K562 (cell line): ENCODE measurements around the gene TMEM260. TPM values are rescaled to one million over a fixed set of nuclear protein-coding genes. Genes with fewer than 3 reads are reported as not detected.

Source experiments
- ATAC-seq: fragments of 200-7000 bp; cut with Tn5 transposase; 3 replicates; pipeline ENCODE4 v1.9.1; 2020; ENCODE audit warnings: moderate library complexity
- BruUV-seq: library from RNA; stranded (reverse); fragments of 400-500 nt; replicated peaks from 2 replicates; lab custom pipeline; 2021; lab: Mats Ljungman, UMichigan
- CTCF ChIA-PET: fragments of 300-600 bp; formaldehyde crosslinking; extraction: SDS; loops from one replicate; lab custom pipeline; 2021; ENCODE audit warnings: low intra/inter-chr PET ratio; lab: Yijun Ruan, JAX
- POLR2A ChIA-PET: fragments of 300-600, 350-650 bp; sonication (Branson Sonifier 250); formaldehyde crosslinking; extraction: SDS; loops from one replicate; lab custom pipeline; 2021; ENCODE audit warnings: antibody characterized with exemption, inconsistent platforms; lab: Yijun Ruan, JAX
- DNase-seq, 4 experiments: peaks; one replicate each; pipeline versions ENCODE4 v3.0.0 to v3.0.0-alpha.2; 2011 to 2018; ENCODE audit warnings: low spot score in 3 of 4, mixed read lengths in 3 of 4; ENCODE audit errors: extremely low read depth in 1 of 4
- FAIRE-seq: peaks from 2 replicates; lab custom pipeline; 2011; peaks lifted over from hg19 to GRCh38; lab: Jason Lieb, UNC
- H2AFZ ChIP-seq: 2 replicates; pipeline ENCODE4 v1.6.0; 2011; ENCODE audit warnings: low read depth, low read length, control low read depth, inconsistent platforms
- H3K27ac ChIP-seq: fragments of 200-600 bp; 3 replicates; pipeline ENCODE4 v1.8.0; 2011; ENCODE audit warnings: low read depth, mild to moderate bottlenecking, control low read depth, inconsistent platforms, low read length, moderate library complexity, mixed read lengths; ENCODE audit errors: extremely low read depth
- H3K27me3 ChIP-seq, 2 experiments: fragments of 300-600 bp in 1 of 2; 2 replicates in 1 of 2; 3 replicates in 1 of 2; pipeline versions ENCODE4 v1.6.0 to v1.8.0; 2011; ENCODE audit warnings: inconsistent platforms in 2 of 2, low read length in 2 of 2, mild to moderate bottlenecking in 1 of 2, mixed read lengths in 1 of 2, moderate library complexity in 1 of 2; ENCODE audit not compliant: control insufficient read depth in 2 of 2, insufficient read depth in 2 of 2
- H3K36me3 ChIP-seq: fragments of 300-600 bp; 3 replicates; pipeline ENCODE4 v1.8.0; 2011; ENCODE audit warnings: mild to moderate bottlenecking, low read length, inconsistent platforms; ENCODE audit not compliant: control insufficient read depth, insufficient read depth
- H3K4me1 ChIP-seq, 2 experiments: fragments of 200-600 bp in 1 of 2; replicated peaks in 1 of 2; 2 replicates in 1 of 2; 3 replicates in 1 of 2; pipeline versions ENCODE4 v1.5.1 to v1.8.0; 2011; ENCODE audit warnings: inconsistent platforms in 2 of 2, low read length in 2 of 2, mild to moderate bottlenecking in 1 of 2, mixed read lengths in 1 of 2, moderate library complexity in 1 of 2; ENCODE audit not compliant: control insufficient read depth in 2 of 2, insufficient read depth in 2 of 2
- H3K4me2 ChIP-seq: 2 replicates; pipeline ENCODE4 v1.6.1; 2011; ENCODE audit warnings: low read length, control low read depth, inconsistent platforms, mixed read lengths; ENCODE audit not compliant: insufficient read depth
- H3K4me3 ChIP-seq: fragments of 200-600 bp; sonication (generic), shearing (Covaris generic); 2 replicates; pipeline ENCODE4 v1.5.1; 2016; ENCODE audit warnings: control low read depth, inconsistent platforms
- H3K79me2 ChIP-seq: fragments of 200-600 bp; 3 replicates; pipeline ENCODE4 v1.8.0; 2011; ENCODE audit warnings: low read length, inconsistent platforms; ENCODE audit not compliant: control insufficient read depth, insufficient read depth
- H3K9ac ChIP-seq, 2 experiments: 2 replicates each; pipeline versions ENCODE4 v1.6.0 to v1.6.1; 2011; ENCODE audit warnings: low read depth in 2 of 2, low read length in 2 of 2, control low read depth in 1 of 2, inconsistent platforms in 1 of 2, mild to moderate bottlenecking in 1 of 2, mixed read lengths in 1 of 2; ENCODE audit not compliant: insufficient read depth in 1 of 2
- H3K9me1 ChIP-seq: one replicate; pipeline ENCODE4 v1.6.0; 2011; ENCODE audit warnings: inconsistent platforms, mild to moderate bottlenecking, low read length, moderate library complexity; ENCODE audit not compliant: control insufficient read depth, insufficient read depth
- H3K9me3 ChIP-seq: replicated peaks from 2 replicates; pipeline ENCODE4 v1.5.1; 2011; ENCODE audit warnings: low read depth, low read length, inconsistent platforms; ENCODE audit not compliant: control insufficient read depth, insufficient read depth
- H4K20me1 ChIP-seq: replicated peaks from 2 replicates; pipeline ENCODE4 v1.6.1; 2011; ENCODE audit warnings: low read length, inconsistent platforms, mixed read lengths; ENCODE audit not compliant: control insufficient read depth, insufficient read depth
- CBFA2T2 ChIP-seq: fragments of 450-650 bp; conservative IDR thresholded peaks from 2 replicates; pipeline ENCODE4 v1.6.1; 2017; ENCODE audit warnings: mild to moderate bottlenecking
- CBFA2T3 ChIP-seq: fragments of 450-650 bp; IDR thresholded peaks from 2 replicates; pipeline ENCODE4 v1.6.1; 2017
- EGR1 ChIP-seq: fragments of 450-650 bp; conservative IDR thresholded peaks from 2 replicates; pipeline ENCODE4 v1.6.1; 2017; ENCODE audit warnings: mild to moderate bottlenecking
- OTX1 ChIP-seq: fragments of 450-650 bp; formaldehyde crosslinking; IDR thresholded peaks from 2 replicates; pipeline ENCODE4 v1.4.0; 2022; ENCODE audit warnings: mild to moderate bottlenecking
- TAF1 ChIP-seq: IDR thresholded peaks from 2 replicates; pipeline ENCODE4 v1.6.1; 2011; ENCODE audit warnings: mild to moderate bottlenecking, low read length, moderate library complexity; ENCODE audit not compliant: insufficient read depth, control insufficient read depth, severe bottlenecking; ENCODE audit errors: extremely low read depth
- TAL1 ChIP-seq: fragments of 450-650 bp; IDR thresholded peaks from 2 replicates; pipeline ENCODE4 v1.6.1; 2016; ENCODE audit warnings: mild to moderate bottlenecking
- TCF3 ChIP-seq: sonication (generic); formaldehyde crosslinking; IDR thresholded peaks from 2 replicates; pipeline ENCODE4 v1.4.0; 2020; ENCODE audit warnings: mild to moderate bottlenecking, missing genetic modification reagents
- ZNF384 ChIP-seq: IDR thresholded peaks from 2 replicates; pipeline ENCODE4 v1.6.1; 2012; ENCODE audit warnings: low read depth, low read length, improper control_type of control experiment
- ZNF589 ChIP-seq: fragments of 200-800 bp; sonication (Bioruptor generic); IDR thresholded peaks from 2 replicates; pipeline ENCODE4 v1.6.1; 2016; ENCODE audit warnings: low read depth, missing genetic modification characterization, missing compliant biosample characterization
- WGBS: fragments of 100-300 bp; shearing (Covaris generic); methylation state at CpG from one replicate; pipeline ENCODE4 v1.1.6; 2016; ENCODE audit warnings: low coverage, mixed read lengths; ENCODE audit not compliant: insufficient coverage; ENCODE audit errors: missing lambda C conversion rate; 5-methylcytosine and 5-hydroxymethylcytosine counted together
- in situ Hi-C: fragments of 300-500 bp; cut with MboI; formaldehyde crosslinking; loops from 4 replicates; pipeline ENCODE4 v1.15.0; 2018; ENCODE audit warnings: inconsistent platforms, mixed read lengths
- intact Hi-C: fragments of 100-400 bp; cut with micrococcal nuclease; formaldehyde crosslinking; loops from 2 replicates; pipeline ENCODE4 v1.14.2; 2022
- polyA plus RNA-seq, 8 experiments: library from polyadenylated mRNA; depleted of rRNA in 4 of 8; stranded (reverse) in 5 of 8; unstranded in 3 of 8; fragments of >200 nt; fragmentation: Nextera tagmentation in 2 of 8; fragmentation: Illumina TruSeq in 1 of 8; extraction: Ambion mirVana in 2 of 8; extraction: Trizol in 1 of 8; gene quantifications; 2 replicates each; pipeline versions ENCODE4 v1.2.1 to v1.2.3, GENCODE V29; 2011 to 2014; ENCODE audit warnings: inconsistent platforms in 1 of 8, missing spikeins in 1 of 8
- total RNA-seq, 7 experiments: library from RNA; depleted of rRNA in 6 of 7; stranded (reverse); fragments of >200 nt in 6 of 7; fragmentation: Illumina TruSeq in 2 of 7; extraction: Trizol in 2 of 7; gene quantifications; 2 replicates each; pipeline versions ENCODE4 v1.2.1 to v1.2.3, GENCODE V29; 2011 to 2021; ENCODE audit warnings: low replicate concordance in 1 of 7

TMEM260 gene
- total and polyA plus RNA-seq, 9 of the 15 experiments (the other 6 are each of a cell fraction or from before 2014, with no cell fraction given) = 2.2 to 9.4 (median 6.0) TPM

GRCh38 chr14:56664811-56665421, 85.3 kb downstream of the TMEM260 start:
- DNase-seq (peak in 2 of 4 experiments; percentile 6 to 16), FAIRE-seq (no peak), ATAC-seq (peak; percentile 62)
- BruUV-seq = no TSS peak
- Histone ChIP-seq H3K9me1 (no peaks in the 10 kb centered on the region), H3K9ac (no peak overlapping the region), H3K79me2 (no peaks in the 10 kb centered on the region), H3K4me2 (no peak overlapping the region), H2AFZ (no peak overlapping the region), H3K36me3 (no peaks in the 10 kb centered on the region), H3K9me3 (no peaks in the 10 kb centered on the region), H3K27ac (no peak overlapping the region), H3K4me1 (no peaks in the 10 kb centered on the region; a peak in 1 of 5 replicates), H3K4me3 (no peak overlapping the region)
- WGBS = 0% methylated on average over 7 of the region's 12 CpGs
- intact Hi-C loops = loop anchor here (5.0 to 10.0 kb wide), 3 partner anchors 108 to 517 kb away; no protein-coding TSS in a partner anchor
- TF ChIP-seq ZNF384 = 0 out of 2 replicates have a peak, but pooled peaks have one; percentile 27
- TF ChIP-seq OTX1 (CRISPR knock-in tag) = no peak
- TF ChIP-seq, all 486 proteins: peak for 1
- CTCF ChIA-PET = no interaction called here
- Histone ChIP-seq H4K20me1 (no peaks in the 10 kb centered on the region), H3K27me3 (peaks cover 5 to 7% of the 10 kb centered on the region in 2 experiments; a peak in 4 of 5 replicates)
- in situ Hi-C loops = no loop called here
- POLR2A ChIA-PET = interaction anchor here (1.1 kb wide), 1 partner anchor 15 kb away, joined by 4 read pairs; no protein-coding TSS in a partner anchor

- H3K36me3 ChIP-seq = no peaks in the 10 kb centered on the region
- no TSS peak for BruUV-seq
- ATAC-seq (no peak), DNase-seq (no peak), FAIRE-seq (no peak)
- H3K4me3 ChIP-seq = no peak overlapping the region
- WGBS = 11% methylated on average over 7 of the region's 7 CpGs
- no peaks in the 10 kb centered on the region for H4K20me1 ChIP-seq
- in situ Hi-C loops (no loop called here), intact Hi-C loops (loop anchor here (10.0 kb wide), 1 partner anchor 209 kb away; no protein-coding TSS in a partner anchor)
- H2AFZ ChIP-seq = no peak overlapping the region
- ChIA-PET CTCF (no interaction called here), POLR2A (interaction anchor here (0.7 kb wide), 1 partner anchor 91 kb away, joined by 4 read pairs; no protein-coding TSS in a partner anchor)
- H3K9me3 ChIP-seq = no peaks in the 10 kb centered on the region
- H3K9ac ChIP-seq = no peak overlapping the region
- H3K4me2 ChIP-seq = no peak overlapping the region
- TF ChIP-seq TCF3 (peak; percentile 48), CBFA2T2 (0 out of 2 replicates have a peak, but pooled peaks have one; percentile 22), CBFA2T3 (0 out of 2 replicates have a peak, but pooled peaks have one; percentile 37), EGR1 (no peak), TAF1 (no peak), ZNF589 (CRISPR knock-in tag) (no peak), TAL1 (0 out of 2 replicates have a peak, but pooled peaks have one; percentile 30)
- no peaks in the 10 kb centered on the region; a peak in 1 of 5 replicates for H3K4me1 ChIP-seq
- H3K79me2 ChIP-seq = no peaks in the 10 kb centered on the region
- no peaks in the 10 kb centered on the region for H3K9me1 ChIP-seq
- H3K27ac ChIP-seq = no peak overlapping the region
- peaks cover 5 to 7% of the 10 kb centered on the region in 2 experiments; a peak in 4 of 5 replicates for H3K27me3 ChIP-seq
Observed at GRCh38 chr14:56666294-56666693, 86.7 kb downstream of the TMEM260 start.
